Limb (tissue), 2 donors: Measurements from ENCODE around the gene PLCL2.
"Not testable (repeated sequence)": the region's sequence is repeated elsewhere in the genome, so short reads cannot be mapped to it uniquely, and the experiment has no call there.

Source experiments
- DNase-seq, 2 donors: peaks; one replicate each; pipeline ENCODE4 v3.0.0-alpha.2; 2016; ENCODE audit errors: extremely low spot score in 2 of 2

Gene PLCL2

GRCh38 chr3:16916840-16917239 lies 32.1 kb downstream of the PLCL2 start:
- no peak for DNase-seq

GRCh38 chr3:16917256-16917935 lies 32.6 kb downstream of the PLCL2 start:
- no peak for DNase-seq

- no peak for DNase-seq
Observed at GRCh38 chr3:16917980-16918682, 33.4 kb downstream of the PLCL2 start.

GRCh38 chr3:16918683-16919025 lies 33.9 kb downstream of the PLCL2 start:
- no peak for DNase-seq

GRCh38 chr3:16923112-16923511 lies 38.4 kb downstream of the PLCL2 start:
- no peak for DNase-seq

- no peak for DNase-seq
Observed at GRCh38 chr3:16927485-16927884, 42.7 kb downstream of the PLCL2 start.

- DNase-seq = no peak
Observed at GRCh38 chr3:16928386-16929132, 43.8 kb downstream of the PLCL2 start.

- no peak for DNase-seq
Observed at GRCh38 chr3:16929311-16929710, 44.6 kb downstream of the PLCL2 start.

GRCh38 chr3:16932877-16933276 lies 48.1 kb downstream of the PLCL2 start:
- no peak for DNase-seq

GRCh38 chr3:16935781-16936180 lies 51.0 kb downstream of the PLCL2 start:
- DNase-seq = no peak

GRCh38 chr3:16936233-16936632 lies 51.5 kb downstream of the PLCL2 start:
- DNase-seq = no peak

GRCh38 chr3:16936676-16937230 lies 52.0 kb downstream of the PLCL2 start:
- DNase-seq = no peak

- DNase-seq = no peak
Observed at GRCh38 chr3:16937326-16937845, 52.6 kb downstream of the PLCL2 start.

- no peak for DNase-seq
Observed at GRCh38 chr3:16940769-16941700, 56.3 kb downstream of the PLCL2 start.

GRCh38 chr3:16942955-16943354 lies 58.2 kb downstream of the PLCL2 start:
- no peak for DNase-seq

- DNase-seq = no peak
Observed at GRCh38 chr3:16943857-16944256, 59.1 kb downstream of the PLCL2 start.

GRCh38 chr3:16944356-16944755 lies 59.6 kb downstream of the PLCL2 start:
- DNase-seq = no peak

- DNase-seq = no peak
Observed at GRCh38 chr3:16945330-16945729, 60.6 kb downstream of the PLCL2 start.

GRCh38 chr3:16950282-16950681 lies 65.5 kb downstream of the PLCL2 start:
- DNase-seq = no peak

GRCh38 chr3:16950845-16951244 lies 66.1 kb downstream of the PLCL2 start:
- DNase-seq = no peak

GRCh38 chr3:16957852-16958251 lies 73.1 kb downstream of the PLCL2 start:
- DNase-seq = not testable (repeated sequence)
